IPS DF 6.9 (cell line): Measurements from ENCODE around the gene NUTF2.
"Not testable (repeated sequence)": the region's sequence is repeated elsewhere in the genome, so short reads cannot be mapped to it uniquely, and the experiment has no call there.

ENCODE experiments used
- DNase-seq: peaks from one replicate; pipeline ENCODE4 v3.0.0-alpha.2; 2013; ENCODE audit warnings: low read depth, low spot score
- H3K27ac ChIP-seq: one replicate; pipeline ENCODE4 v1.5.1; 2013; ENCODE audit warnings: low read length, control low read depth
- H3K27me3 ChIP-seq: 2 replicates; pipeline ENCODE4 v1.6.1; 2013; ENCODE audit warnings: mild to moderate bottlenecking, low read length; ENCODE audit not compliant: control insufficient read depth, insufficient read depth
- H3K36me3 ChIP-seq: 2 replicates; pipeline ENCODE4 v1.6.1; 2013; ENCODE audit warnings: low read length; ENCODE audit not compliant: control insufficient read depth, insufficient read depth
- H3K4me1 ChIP-seq: 2 replicates; pipeline ENCODE4 v1.6.1; 2013; ENCODE audit warnings: low read length; ENCODE audit not compliant: control insufficient read depth, insufficient read depth
- H3K4me3 ChIP-seq: 2 replicates; pipeline ENCODE4 v1.5.1; 2013; ENCODE audit warnings: mild to moderate bottlenecking, low read length
- H3K9me3 ChIP-seq: 2 replicates; pipeline ENCODE4 v1.6.1; 2013; ENCODE audit warnings: low read length, inconsistent platforms; ENCODE audit not compliant: control insufficient read depth, insufficient read depth
- WGBS: extraction: QIAGEN DNeasy Blood & Tissue Kit; methylation state at CpG from one replicate; pipeline ENCODE4 v1.1.7; 2013; ENCODE audit warnings: mixed read lengths, missing lambda C conversion rate; ENCODE audit not compliant: insufficient read length, insufficient coverage; 5-methylcytosine and 5-hydroxymethylcytosine counted together

The NUTF2 gene

DNA sequence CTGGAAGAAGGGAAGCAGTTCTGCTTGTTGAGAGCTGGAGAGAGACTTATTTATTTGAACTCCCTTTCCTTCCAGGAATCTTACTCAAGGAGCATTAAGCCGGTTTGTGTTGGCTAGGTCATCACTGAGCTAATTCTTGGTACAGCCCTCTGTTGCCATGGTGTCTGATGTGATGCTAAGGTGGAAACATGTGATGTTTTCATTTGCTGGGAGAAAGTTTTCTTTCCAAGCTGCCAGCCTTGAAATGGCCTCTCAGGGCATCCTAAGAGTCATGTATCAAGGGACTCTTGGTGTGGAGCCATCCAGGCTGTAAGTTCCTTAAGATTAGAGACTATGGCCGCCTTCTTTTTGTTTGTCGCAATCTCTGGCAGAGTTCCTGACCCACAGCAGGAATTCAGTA lies 50.5 kb downstream of the NUTF2 start:
- WGBS: no CpG with 5 or more reads among the region's 3 CpGs
- H3K27ac ChIP-seq: no peak overlapping the region

DNA sequence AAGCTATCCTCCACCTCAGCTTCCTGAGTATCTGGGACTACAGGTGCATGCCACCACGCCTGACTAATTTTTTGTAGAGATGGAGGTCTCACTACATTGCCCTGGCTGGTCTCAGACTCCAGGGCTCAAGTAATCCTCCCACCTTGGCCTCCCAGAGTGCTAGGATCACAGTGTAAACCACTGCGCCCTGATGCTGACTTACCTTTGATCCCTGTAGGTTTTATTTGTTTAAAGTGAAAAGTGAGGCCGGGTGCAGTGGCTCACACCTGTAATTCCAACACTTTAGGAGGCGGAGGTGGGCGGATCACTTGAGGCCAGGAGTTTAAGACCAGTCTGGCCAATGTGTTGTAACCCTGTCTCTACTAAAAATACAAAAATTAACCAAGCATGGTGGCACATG lies 55.0 kb downstream of the NUTF2 start:
- Histone ChIP-seq H3K9me3 (no peaks in the 10 kb centered on the region), H3K4me3 (no peak overlapping the region), H3K4me1 (no peaks in the 10 kb centered on the region), H3K36me3 (no peaks in the 10 kb centered on the region), H3K27ac (no peak overlapping the region), H3K27me3 (no peaks in the 10 kb centered on the region)
- WGBS: no CpG with 5 or more reads among the region's 5 CpGs
- no peak for DNase-seq

More for the DNA sequence above, 50.5 kb downstream of the NUTF2 start:
- DNase-seq: no peak
- Histone ChIP-seq H3K4me3 (no peak overlapping the region), H3K36me3 (no peaks in the 10 kb centered on the region), H3K9me3 (no peaks in the 10 kb centered on the region), H3K4me1 (no peaks in the 10 kb centered on the region), H3K27me3 (no peaks in the 10 kb centered on the region)

DNA sequence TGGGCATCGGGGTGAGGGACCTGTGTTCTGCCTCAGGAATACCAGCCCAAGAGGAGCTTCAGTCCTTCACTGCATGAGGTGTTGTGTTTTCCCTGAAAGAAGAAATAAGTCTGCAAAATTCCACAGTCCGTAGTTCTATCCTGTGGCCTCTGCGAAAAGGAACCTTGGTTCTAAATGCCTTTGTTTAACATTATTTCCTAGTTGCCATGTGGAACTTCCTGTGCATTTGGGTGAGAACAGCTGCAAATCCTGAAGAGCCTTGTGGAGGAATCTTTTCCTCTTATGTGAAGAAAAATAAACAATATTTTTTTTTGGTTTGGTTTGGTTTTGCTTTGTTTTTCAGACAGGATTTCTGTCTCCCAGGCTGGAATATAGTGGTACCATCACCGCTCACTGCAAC lies 56.1 kb downstream of the NUTF2 start:
- Histone ChIP-seq H3K4me1 (no peaks in the 10 kb centered on the region), H3K9me3 (no peaks in the 10 kb centered on the region), H3K27me3 (no peaks in the 10 kb centered on the region), H3K4me3 (no peak overlapping the region), H3K27ac (no peak overlapping the region), H3K36me3 (no peaks in the 10 kb centered on the region)
- DNase-seq: no peak
- no CpG with 5 or more reads among the region's 4 CpGs for WGBS

DNA sequence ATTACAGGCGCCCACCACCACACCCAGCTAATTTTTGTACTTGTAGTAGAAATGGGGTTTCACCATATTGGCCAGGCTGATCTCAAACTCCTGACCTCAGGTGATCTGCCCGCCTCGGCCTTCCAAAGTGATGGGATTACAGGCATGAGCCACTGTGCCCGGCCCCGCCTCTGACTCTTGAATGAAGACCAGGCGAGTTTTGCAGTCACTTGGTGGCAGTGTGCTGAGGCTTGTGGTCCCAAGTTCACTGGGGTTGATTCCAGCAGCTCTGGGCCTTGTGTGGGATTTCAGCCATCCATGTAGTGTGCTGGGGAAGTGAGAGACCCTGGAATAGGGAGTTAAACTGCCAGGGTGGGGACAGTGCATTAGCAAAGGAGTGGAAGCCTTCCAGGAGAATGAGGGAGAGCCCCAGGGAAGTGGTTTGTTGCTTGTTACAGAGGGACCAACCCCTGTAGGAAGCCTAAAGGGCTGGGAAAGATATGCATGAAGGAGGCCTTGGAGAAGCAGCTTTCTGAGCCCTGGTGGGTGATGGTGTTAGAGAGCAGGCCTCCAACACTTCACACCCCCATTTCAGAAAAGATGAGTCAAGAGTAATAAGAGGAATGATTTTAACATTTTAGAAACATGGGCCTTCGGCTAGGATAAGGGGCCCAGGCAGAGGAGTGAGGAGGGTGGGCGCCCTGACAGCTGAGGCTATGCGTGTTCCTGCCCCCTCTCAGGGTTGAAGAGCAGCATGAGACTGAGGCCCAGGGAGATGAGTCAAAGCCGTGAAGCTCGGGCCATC lies 60.9 kb downstream of the NUTF2 start:
- no CpG with 5 or more reads among the region's 11 CpGs for WGBS
- Histone ChIP-seq H3K27ac (no peak overlapping the region), H3K27me3 (no peaks in the 10 kb centered on the region), H3K4me1 (no peaks in the 10 kb centered on the region), H3K9me3 (no peaks in the 10 kb centered on the region), H3K4me3 (no peak overlapping the region), H3K36me3 (0 out of 2 replicates have a peak, but pooled peaks cover 4% of the 10 kb centered on the region)
- no peak for DNase-seq

DNA sequence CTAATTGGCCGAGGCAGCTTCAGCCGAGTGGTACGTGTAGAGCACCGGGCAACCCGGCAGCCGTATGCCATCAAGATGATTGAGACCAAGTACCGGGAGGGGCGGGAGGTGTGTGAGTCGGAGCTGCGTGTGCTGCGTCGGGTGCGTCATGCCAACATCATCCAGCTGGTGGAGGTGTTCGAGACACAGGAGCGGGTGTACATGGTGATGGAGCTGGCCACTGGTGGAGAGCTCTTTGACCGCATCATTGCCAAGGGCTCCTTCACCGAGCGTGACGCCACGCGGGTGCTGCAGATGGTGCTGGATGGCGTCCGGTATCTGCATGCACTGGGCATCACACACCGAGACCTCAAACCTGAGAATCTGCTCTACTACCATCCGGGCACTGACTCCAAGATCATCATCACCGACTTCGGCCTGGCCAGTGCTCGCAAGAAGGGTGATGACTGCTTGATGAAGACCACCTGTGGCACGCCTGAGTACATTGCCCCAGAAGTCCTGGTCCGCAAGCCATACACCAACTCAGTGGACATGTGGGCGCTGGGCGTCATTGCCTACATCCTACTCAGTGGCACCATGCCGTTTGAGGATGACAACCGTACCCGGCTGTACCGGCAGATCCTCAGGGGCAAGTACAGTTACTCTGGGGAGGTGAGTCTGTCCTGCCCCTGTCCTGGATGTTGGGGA lies 62.5 kb downstream of the NUTF2 start:
- H3K27me3 ChIP-seq: no peaks in the 10 kb centered on the region
- no CpG with 5 or more reads among the region's 36 CpGs for WGBS
- H3K27ac ChIP-seq: no peak overlapping the region

DNA sequence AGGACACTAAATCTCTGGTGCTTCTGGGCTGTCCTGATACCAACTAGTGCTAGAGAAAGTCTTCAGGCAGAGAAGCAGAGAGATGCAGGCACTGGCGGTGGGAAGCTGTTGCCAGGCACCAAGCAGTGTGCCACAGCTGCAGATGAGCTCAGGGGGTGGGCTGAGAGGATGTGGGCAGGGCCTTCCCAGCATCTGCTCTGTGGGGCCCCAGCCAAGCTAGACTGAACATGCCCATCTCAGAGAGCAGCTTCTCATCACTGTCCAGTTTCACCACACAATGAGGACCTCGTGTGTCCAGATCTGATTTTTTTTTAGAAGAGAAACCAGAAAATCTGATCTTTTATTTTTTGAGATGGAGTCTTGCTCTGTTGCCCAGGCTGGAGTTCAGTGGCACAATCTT lies 63.4 kb downstream of the NUTF2 start:
- DNase-seq: no peak
- WGBS: no CpG with 5 or more reads among the region's 2 CpGs

More for the DNA sequence above, 62.5 kb downstream of the NUTF2 start:
- Histone ChIP-seq H3K36me3 (0 out of 2 replicates have a peak, but pooled peaks cover 4% of the 10 kb centered on the region), H3K4me3 (no peak overlapping the region), H3K4me1 (no peaks in the 10 kb centered on the region), H3K9me3 (no peaks in the 10 kb centered on the region)
- no peak for DNase-seq

DNA sequence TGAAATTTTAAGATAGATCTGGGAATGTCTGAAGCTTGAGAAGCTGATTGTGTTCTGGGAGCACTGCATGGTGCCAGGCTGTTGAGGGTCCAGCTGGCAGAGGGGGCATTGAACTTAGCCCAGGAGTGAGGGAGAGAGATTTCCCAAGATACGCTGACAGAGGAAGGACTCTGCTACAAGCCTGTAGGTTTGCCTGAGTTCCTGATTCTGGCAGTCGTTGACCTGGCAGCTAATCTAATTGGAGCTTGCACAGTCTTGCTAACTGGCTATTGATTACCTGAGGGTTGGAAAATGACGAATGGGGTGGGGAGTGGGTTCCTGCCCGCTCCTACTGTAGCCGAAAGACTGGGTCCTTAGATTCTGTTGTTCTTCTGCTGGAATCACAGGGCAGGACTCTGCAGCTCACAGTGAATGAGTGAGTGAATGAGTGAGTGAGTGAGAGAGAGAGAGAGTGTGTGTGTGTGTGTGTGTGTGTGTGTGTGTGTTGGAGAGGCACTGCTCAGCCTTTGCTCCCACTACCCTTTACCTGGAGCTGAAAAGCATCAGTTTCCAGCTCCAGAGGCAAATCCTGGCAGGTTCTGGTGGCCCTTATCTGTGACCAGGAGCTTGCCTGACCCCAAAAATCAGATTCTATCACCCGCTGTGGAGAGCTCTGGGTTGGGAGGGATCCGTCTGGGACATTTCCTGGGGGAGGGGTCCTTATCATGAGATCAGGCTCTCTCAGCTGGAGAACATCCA lies 68.2 kb downstream of the NUTF2 start:
- Histone ChIP-seq H3K9me3 (no peaks in the 10 kb centered on the region), H3K4me1 (peaks cover 5% of the 10 kb centered on the region), H3K27me3 (no peaks in the 10 kb centered on the region), H3K4me3 (no peak overlapping the region), H3K27ac (no peak overlapping the region), H3K36me3 (no peaks in the 10 kb centered on the region)
- WGBS: no CpG with 5 or more reads among the region's 7 CpGs
- DNase-seq: no peak

More for the DNA sequence above, 63.4 kb downstream of the NUTF2 start:
- H3K27ac ChIP-seq: no peak overlapping the region
- peaks cover 5% of the 10 kb centered on the region for H3K4me1 ChIP-seq
- H3K4me3 ChIP-seq: no peak overlapping the region
- no peaks in the 10 kb centered on the region for H3K9me3 ChIP-seq
- 0 out of 2 replicates have a peak, but pooled peaks cover 4% of the 10 kb centered on the region for H3K36me3 ChIP-seq
- no peaks in the 10 kb centered on the region for H3K27me3 ChIP-seq

DNA sequence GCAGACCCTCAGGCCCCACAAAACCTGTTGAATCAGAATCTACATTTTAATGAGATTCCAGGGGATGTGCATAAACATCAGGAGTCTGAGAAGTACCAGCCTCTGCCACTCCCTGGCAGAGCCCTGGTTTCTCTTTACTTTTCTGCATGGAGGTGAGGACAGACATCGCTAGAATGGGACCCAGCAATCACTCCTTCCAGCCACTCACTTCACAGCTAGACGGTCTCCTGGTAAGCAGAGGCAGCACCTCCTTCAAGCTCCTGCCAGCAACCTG lies 68.7 kb downstream of the NUTF2 start:
- H3K27me3 ChIP-seq, H3K4me3 ChIP-seq, DNase-seq, H3K4me1 ChIP-seq, H3K9me3 ChIP-seq, H3K36me3 ChIP-seq, H3K27ac ChIP-seq: not testable (repeated sequence)
- no CpG with 5 or more reads among the region's 2 CpGs for WGBS

DNA sequence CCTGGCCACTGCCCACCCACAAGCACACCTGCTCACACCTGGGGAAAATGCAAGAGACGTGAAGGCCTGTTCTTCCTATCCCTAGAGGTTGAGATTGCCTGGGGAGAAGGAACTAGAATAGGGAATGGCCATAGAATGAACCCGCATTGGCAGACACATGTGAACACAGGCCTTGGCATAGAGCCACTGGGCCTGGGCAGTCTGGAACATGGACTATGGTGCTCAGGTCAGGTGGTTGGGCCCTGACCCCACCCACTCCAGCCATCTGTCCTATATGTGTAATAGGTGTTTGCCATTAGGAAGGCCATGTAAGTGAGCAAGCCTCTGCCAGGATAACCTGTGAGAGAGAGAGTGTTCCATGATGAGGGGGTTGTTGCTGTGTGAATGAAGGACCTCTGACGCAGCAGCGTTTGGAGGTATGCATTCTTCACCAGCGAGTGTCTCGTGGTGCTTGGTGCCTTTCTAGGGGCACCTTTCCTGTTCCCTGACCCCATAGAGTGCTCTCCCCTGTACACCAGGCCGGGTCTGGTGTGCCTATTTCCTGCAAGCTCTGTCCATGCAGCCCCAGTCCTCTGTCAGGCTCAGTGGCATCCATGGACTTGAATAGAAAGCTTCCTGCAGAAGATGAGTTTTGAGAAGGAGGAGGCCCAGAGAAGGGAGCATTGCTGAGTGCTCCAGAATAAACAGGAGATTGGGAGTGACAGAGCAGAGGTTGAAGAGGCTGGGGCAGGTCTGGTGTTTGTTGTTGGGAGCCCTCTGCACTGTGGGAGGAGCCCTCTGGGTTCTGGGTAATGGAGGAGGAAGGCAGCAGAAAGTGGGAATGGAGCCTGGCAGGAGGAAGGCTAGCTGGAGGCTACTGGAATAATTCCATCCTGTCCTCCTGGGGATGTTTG lies 69.3 kb downstream of the NUTF2 start:
- H3K36me3 ChIP-seq: no peaks in the 10 kb centered on the region
- H3K27ac ChIP-seq: no peak overlapping the region
- no peaks in the 10 kb centered on the region for H3K27me3 ChIP-seq
- DNase-seq: no peak
- no peaks in the 10 kb centered on the region for H3K9me3 ChIP-seq
- H3K4me1 ChIP-seq: peaks cover 5% of the 10 kb centered on the region
- no peak overlapping the region for H3K4me3 ChIP-seq
- no CpG with 5 or more reads among the region's 7 CpGs for WGBS
